DOHH2 (cell line): ENCODE results near the gene PCED1B.

ENCODE experiments used
- CTCF ChIP-seq: fragments of 200-600 bp; sonication (generic); IDR thresholded peaks from one replicate; pipeline ENCODE4 v1.5.1; 2014; ENCODE audit warnings: antibody characterized with exemption, mild to moderate bottlenecking, low read depth, low read length; ENCODE audit not compliant: poor library complexity, severe bottlenecking
- EZH2phosphoT487 ChIP-seq: fragments of 200-600 bp; sonication (generic); IDR thresholded peaks from 2 replicates; pipeline ENCODE4 v1.6.1; 2017; ENCODE audit warnings: borderline replicate concordance, mild to moderate bottlenecking, antibody characterized with exemption, low read length, moderate library complexity, mixed read lengths

GRCh38 chr12:47144769-47145168, 65.3 kb downstream of the PCED1B start:
- TF ChIP-seq CTCF (no peak), EZH2phosphoT487 (no peak)
